Measurements from ENCODE around the gene SQSTM1. TPM values are rescaled to one million over a fixed set of nuclear protein-coding genes. Genes with fewer than 3 reads are reported as not detected.

Gene SQSTM1
- polyA plus RNA-seq, 1 of the 3 experiments (the other 2 are of a cell fraction), result 181 TPM

DNA sequence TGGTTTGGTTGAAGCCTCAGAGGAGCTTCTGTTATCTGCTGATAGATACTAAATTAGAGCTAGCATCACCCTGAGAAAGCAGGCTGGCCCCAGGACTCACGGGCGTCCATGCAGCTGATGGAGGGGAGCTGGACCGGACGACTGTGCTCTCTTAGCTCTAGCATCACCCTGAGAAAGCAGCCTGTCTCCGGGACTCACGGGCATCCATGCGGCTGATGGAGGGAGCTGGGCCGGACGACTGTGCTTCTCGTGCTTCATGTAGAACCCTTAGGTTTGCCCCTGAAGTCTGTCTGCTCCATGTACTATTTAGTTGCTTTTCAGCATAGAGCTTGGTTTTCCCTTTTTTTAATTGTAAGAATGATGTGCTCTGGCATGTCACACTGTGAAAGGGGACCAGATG lies 43.2 kb upstream of the SQSTM1 start:
- Histone ChIP-seq H3K79me2 (ENCODE audit: insufficient read depth) (no peaks in the 10 kb centered on the region; the same call in 1 of the 2 replicates), H3K27ac (ENCODE audit: low read depth in 2 of 2, low read length in 1 of 2) (no peak overlapping the region), H3F3A (replicated peaks; ENCODE audit: insufficient read depth) (no peaks in the 10 kb centered on the region), H3K36me3 (replicated peaks in 1 of 2; ENCODE audit: control insufficient read depth in 1 of 2, insufficient read depth in 2 of 2, low read length in 1 of 2) (peaks cover 16 to 67% of the 10 kb centered on the region in 2 experiments), H3K4me1 (ENCODE audit: control insufficient read depth in 1 of 2, insufficient read depth in 2 of 2, low read depth in 1 of 2, low read length in 1 of 2) (no peaks in the 10 kb centered on the region), H3K9me2 (no peaks in the 10 kb centered on the region), H3K9me3 (no peaks in the 10 kb centered on the region), H3K27me3 (ENCODE audit: insufficient read depth) (no peaks in the 10 kb centered on the region), H3K4me2 (no peak overlapping the region), H4K20me1 (ENCODE audit: insufficient read depth) (no peaks in the 10 kb centered on the region), H3K4me3 (ENCODE audit: low read depth in 2 of 2, low read length in 1 of 2) (no peak overlapping the region), H3K9ac (no peak overlapping the region), H2AFZ (ENCODE audit: low read depth) (no peak overlapping the region)
- TF ChIP-seq GABPA (IDR thresholded peaks at IDR 0.05; ENCODE audit: low read depth) (no peak), POLR2AphosphoS5 (IDR thresholded peaks at IDR 0.05; ENCODE audit: low read depth, low read length) (no peak), FOXJ3 (CRISPR knock-in tag; IDR thresholded peaks at IDR 0.05) (no peak), NRF1 (IDR thresholded peaks at IDR 0.05; ENCODE audit: low read depth, low read length) (no peak), EZH2phosphoT487 (IDR thresholded peaks at IDR 0.05; ENCODE audit: borderline replicate concordance, low read depth) (no peak), CHD2 (IDR thresholded peaks at IDR 0.05; ENCODE audit: low read length, partially characterized antibody) (no peak), RFX5 (IDR thresholded peaks at IDR 0.05; ENCODE audit: low read length) (no peak), RXRA (IDR thresholded peaks at IDR 0.05; ENCODE audit: borderline replicate concordance, low read depth) (no peak), RCOR1 (IDR thresholded peaks at IDR 0.05; ENCODE audit: low read length) (no peak), EP300 (IDR thresholded peaks at IDR 0.05; ENCODE audit: borderline replicate concordance in 1 of 2, low read depth in 1 of 2, low read length in 1 of 2) (no peak), MAX (IDR thresholded peaks at IDR 0.05; ENCODE audit: low read depth) (no peak), NFIC (IDR thresholded peaks at IDR 0.05; ENCODE audit: borderline replicate concordance) (no peak), PBX3 (IDR thresholded peaks at IDR 0.05) (no peak), RAD21 (IDR thresholded peaks at IDR 0.05; ENCODE audit: low read length) (no peak), CTCF (IDR thresholded peaks at IDR 0.05) (no peak), MXI1 (IDR thresholded peaks at IDR 0.05; ENCODE audit: low read depth, low read length) (no peak), USF2 (IDR thresholded peaks at IDR 0.05; ENCODE audit: borderline replicate concordance, low read depth, low read length) (no peak)
- TF ChIP-seq, protein P1, sequence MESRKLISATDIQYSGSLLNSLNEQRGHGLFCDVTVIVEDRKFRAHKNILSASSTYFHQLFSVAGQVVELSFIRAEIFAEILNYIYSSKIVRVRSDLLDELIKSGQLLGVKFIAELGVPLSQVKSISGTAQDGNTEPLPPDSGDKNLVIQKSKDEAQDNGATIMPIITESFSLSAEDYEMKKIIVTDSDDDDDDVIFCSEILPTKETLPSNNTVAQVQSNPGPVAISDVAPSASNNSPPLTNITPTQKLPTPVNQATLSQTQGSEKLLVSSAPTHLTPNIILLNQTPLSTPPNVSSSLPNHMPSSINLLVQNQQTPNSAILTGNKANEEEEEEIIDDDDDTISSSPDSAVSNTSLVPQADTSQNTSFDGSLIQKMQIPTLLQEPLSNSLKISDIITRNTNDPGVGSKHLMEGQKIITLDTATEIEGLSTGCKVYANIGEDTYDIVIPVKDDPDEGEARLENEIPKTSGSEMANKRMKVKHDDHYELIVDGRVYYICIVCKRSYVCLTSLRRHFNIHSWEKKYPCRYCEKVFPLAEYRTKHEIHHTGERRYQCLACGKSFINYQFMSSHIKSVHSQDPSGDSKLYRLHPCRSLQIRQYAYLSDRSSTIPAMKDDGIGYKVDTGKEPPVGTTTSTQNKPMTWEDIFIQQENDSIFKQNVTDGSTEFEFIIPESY (IDR thresholded peaks at IDR 0.05; ENCODE audit: borderline replicate concordance, low read depth), result no peak
- TF ChIP-seq, protein P2, sequence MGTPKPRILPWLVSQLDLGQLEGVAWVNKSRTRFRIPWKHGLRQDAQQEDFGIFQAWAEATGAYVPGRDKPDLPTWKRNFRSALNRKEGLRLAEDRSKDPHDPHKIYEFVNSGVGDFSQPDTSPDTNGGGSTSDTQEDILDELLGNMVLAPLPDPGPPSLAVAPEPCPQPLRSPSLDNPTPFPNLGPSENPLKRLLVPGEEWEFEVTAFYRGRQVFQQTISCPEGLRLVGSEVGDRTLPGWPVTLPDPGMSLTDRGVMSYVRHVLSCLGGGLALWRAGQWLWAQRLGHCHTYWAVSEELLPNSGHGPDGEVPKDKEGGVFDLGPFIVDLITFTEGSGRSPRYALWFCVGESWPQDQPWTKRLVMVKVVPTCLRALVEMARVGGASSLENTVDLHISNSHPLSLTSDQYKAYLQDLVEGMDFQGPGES (IDR thresholded peaks at IDR 0.05; ENCODE audit: low read depth, low read length), result no peak
- 94% methylated on average over 10 of the region's 10 CpGs for WGBS (ENCODE audit: low lambda C conversion rate)
- ChIA-PET CTCF (interaction anchor here (0.7 to 3.4 kb wide), 6 partner anchors 9 to 19 kb away, joined by 3 to 20 read pairs (median 5); no protein-coding TSS in a partner anchor), POLR2A (no interaction called here)
- no peak for DNase-seq

Data from SK-N-SH (cell line).